HG03108 (cell line): ENCODE measurements around the gene TMEM258.

Experiments used
- ATAC-seq: cut with Tn5 transposase; IDR thresholded peaks from one replicate; pipeline ENCODE4 v1.9.1; 2021; ENCODE audit warnings: moderate library complexity; ENCODE audit not compliant: unreplicated experiment

TMEM258 gene

DNA sequence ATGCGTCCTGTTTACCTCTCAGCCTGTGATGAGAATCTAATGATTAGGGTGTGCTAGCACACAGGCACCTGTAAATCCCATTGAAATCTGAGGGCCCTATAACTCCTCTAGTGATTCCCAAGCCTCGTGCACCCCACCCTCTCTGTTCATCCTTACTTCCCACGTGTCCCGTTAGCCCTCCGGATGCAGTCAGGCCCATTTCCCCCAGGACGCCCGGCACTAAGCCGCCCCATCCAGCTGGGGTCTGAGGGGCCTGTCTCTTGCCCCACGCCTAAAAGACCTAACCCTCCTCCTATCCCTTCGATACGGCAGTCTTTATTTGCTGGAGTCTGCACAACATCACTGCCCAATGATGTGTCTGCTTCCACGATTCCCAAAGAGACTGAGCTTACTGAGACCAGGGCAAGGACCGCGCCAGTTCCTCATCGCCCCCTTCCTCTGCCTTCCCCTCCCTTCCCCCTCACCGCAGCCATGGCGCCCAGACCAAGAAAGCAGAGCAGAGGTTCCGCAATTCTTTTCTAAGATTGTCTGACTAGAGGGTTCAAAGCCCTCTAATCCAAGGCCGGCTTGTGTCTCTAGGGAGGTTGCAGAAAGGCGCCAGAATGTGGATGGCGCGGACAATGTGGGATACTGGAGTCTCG is 34.7 kb upstream of the TMEM258 start:
- ATAC-seq: peak; percentile 1

DNA sequence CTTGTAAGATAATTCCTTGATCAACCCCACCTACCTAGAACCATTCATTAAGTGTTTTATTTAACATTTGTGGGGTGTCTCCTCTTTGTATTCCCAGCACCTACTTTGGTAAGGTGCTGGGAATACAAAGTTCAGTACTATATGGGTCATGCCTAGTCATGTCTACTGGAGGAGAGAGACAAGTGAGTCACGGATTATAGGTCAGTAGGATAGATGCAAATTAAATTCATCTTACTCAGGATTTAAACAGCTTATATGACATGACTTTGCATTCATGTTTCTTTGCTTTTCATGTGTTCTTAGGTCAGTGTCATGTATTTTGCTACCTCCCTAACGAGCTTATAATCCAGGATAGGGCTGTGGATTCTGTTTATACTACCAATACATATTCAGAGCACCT is 27.8 kb upstream of the TMEM258 start:
- ATAC-seq: no peak

DNA sequence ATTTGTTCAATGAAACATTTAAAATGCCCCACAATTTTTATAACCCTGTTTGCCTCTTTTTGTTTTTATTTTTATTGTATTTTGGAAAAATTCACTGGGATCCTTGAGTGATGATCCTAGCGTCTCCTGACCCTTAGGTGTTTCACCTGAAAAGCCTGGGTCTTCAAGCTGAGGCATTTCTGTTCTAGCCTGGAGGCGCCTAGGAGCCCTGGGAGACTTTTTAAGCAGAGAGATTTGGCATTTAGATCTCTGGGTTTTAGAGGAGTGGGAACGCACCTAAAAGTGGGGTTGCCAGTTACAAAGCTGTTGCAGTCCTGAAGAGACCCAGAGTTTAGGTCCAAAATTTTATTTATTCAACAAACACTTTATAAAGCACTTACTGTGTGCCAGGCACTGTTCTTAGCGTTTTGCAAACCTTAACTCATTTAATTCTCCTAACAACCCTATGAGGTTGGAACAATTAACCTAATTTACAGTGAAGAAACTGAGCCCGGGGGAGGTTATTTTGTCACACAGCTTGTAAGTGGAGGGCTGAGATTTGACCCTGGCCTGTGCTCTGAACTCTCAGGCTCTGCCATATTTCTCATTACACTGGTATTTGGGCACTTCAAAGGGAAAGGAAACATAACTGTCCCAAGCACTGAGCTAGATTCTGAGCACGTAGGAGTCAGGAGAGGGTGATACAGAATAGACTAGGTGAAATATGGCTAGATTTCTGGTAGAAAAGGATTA is 25.2 kb upstream of the TMEM258 start:
- no peak for ATAC-seq

DNA sequence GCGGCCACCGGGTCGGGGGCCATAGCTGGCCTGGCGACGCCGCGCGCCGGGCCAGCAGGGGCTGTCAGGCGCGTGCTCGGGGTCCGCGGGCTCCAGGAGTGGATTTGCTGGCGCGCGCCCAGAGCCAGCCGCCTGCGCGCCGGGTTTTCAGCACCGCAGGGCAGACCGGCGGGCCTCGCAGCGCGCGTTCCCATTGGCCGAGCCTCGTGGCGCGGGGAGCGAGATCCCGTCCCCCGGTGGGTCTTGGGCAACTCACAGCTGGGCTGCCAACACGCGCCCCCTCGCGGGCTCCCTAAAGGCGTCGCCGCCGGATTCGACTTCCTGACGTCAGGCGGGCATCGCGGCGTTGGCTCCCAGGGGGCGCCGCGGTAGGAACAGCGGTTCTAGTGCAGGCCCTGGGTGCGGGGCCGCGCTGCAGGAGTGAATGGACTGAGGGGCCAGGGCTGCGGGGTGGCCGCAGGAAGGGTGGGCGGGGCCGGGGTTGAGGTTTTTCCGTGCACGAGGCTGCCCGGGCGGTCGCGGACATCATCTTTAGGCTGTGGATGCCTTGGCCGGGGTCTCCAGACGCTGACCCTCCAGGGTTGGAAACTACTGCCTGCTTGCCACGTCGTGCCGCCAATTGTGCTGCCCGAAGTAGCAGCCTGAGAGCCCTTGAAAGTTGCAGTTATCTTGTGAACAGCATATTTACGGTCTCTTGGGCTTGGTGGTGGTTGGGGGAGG is 24.5 kb upstream of the TMEM258 start, which contains the start of gene FADS1:
Gene FADS1, minus strand, starts transcription at position 268 of the 720 bp plus-strand sequence. Its CDS starts 74 bp downstream, at position 194.
- ATAC-seq: peak; percentile 50

DNA sequence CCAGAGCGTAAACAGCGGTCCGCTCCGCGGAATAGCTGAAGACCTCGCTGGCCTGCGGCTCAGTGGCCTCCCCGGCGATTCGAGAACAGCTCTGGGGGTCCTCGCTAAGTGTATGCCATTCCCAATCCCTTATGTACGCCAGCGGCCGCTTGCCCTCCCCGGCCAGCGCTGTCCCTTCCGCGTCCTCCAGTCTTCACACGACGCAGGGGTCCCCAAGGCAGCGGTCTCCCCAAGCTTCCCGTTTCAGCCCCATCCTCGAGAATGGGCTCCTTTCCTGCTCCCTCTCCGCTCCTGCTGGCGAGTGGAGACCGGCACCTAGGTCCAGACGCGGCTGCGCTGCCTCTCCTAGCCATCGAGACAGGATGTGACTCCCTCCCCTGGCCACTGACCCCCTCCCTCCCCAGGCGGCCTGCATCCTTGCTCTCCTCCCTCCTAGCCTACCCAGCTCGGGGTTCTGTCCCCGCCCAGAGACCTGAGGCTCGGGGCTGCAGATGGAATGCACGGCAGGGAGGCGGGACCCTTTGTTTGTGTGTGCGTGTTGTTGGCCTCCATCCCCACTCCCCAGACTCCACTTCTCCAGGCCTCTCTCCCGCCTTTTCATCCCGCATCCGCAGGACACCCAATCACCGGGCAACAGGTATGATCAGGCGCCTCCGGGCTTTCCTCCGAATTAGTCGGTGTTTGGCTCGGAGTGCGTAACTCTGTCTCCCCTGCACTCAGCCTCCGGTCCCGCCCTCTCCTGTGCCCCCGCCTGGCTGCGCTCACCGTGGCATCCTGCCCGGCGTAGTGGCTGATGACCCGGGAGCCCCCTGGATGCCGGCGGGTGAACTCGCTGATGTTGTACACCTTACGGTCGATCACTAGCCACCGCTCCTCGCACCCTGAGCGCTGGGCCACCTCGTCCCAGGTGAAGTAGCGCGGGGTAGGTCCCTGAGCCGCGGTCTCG is 23.7 kb upstream of the TMEM258 start:
- ATAC-seq: peak; percentile 15

DNA sequence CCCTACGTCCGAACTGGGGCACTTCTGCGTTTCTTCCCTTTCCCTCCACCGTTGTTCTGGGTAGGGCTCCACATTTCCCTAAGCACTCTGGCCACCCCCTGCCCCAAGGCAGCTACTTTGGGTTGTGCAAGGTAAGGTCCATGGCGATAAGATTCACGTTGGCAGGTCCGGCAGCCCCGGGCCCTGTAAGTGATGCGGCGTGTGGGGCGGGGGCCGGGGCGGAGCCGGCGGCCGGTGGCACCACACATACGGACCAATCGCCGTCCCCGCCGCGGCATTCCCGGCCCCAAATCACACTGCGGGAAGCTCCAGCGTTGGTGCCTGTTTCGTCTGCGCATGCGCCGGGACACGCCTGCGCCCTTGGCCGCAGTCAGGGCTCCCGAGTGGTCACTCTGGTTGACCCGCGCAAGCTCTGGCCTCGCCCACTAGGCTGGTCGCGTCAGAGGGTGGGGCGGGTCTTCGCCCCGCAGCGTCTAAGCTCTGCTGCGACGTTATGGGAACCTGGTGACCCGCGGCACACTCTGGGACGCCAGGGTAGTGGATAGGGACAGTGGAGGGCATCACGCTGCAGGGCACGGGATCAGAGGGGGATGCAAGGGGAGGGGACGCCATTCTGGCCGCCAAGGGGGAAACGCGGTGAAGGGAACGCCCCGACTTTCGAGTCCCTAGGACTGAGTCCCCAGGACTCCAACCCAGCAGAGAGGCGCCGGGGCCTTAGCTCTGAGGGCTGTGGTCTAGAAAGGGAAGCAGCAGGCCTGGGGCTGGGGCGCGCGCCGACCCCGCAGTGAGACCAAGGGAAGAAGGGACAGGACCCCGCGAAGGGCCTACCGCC is 22.8 kb upstream of the TMEM258 start:
- peak; percentile 58 for ATAC-seq

DNA sequence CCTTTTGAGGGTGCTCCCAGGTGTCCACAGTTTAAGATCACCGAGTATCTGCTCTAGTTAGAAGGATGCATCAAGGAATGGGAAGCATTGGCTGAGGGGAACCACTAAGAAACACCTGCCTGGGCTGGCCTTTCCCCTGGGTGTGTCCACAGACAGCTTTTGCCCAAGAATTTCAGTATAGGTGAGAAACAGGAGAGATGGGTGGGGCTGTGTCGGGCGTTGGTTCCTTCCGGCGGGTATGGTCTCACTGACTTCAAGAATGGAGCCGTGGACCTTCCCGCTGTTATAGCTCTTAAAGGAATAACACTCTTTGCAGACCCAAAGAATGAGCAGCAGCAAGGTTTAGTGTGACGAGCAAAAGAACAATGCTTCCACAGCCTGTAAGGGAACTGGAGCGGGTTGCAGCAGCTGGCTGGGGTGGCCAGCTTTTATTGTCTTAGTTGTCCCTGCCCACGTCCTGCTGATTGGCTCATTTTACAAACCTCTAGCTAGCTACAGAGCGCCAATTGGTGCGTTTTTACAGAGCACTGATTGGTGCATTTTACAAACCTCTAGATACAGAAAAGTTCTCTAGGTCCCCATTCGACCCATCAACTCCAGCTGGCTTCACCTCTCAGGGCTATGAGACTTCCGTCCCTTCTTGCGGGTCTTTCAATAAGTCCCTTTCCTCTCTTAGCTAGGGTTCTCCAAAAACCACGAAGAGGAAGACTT is 22.0 kb upstream of the TMEM258 start:
- no peak for ATAC-seq

DNA sequence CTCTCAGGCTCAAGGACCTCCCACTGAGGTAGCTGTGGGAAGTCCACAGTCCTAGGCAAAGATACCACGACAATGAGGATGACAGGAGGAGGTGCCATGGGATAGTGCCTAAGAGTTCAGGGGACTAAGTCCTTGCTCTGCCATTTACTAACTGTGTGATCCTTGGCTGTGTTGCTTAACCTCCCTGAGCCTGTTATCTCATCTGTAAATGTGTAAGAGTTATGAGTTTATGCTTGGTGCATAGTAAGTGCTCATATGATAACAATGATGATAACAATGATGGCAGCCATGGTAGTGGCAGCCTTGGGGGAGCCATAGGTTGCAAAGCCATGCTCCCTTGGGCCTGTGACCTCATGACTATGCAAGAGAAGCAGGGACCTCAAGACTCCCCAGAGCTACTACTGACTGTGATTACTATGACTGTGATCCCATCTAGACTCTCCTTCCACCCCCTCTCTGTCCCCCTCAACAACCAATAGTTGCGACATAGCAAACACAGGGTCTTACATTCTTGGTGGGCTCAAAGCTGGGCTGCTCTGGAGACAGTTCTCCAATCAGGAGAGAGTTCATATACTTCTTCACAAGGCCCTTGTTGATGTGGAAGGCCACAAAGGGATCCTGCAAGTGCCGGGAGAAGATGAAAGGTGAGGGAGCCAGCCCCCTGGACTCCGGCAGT is 20.5 kb upstream of the TMEM258 start:
- no peak for ATAC-seq

DNA sequence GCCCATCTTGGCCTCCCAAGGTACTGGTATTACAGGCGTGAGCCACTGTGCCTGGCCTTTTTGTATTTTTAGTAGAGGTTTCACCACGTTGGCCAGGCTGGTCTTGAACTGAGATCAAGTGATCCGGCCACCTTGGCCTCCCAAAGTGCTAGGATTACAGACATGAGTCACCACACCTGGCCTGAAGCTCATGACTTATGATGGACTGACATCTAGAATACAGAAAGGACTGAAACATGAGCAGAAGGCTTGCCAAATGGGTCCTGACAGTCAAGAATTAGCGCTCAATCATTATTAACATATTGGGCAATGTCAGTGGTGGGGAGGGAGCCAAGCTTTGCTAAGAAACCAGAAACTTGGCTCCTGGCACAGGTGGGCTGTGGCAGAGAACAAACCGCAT is 19.4 kb upstream of the TMEM258 start:
- ATAC-seq: no peak

DNA sequence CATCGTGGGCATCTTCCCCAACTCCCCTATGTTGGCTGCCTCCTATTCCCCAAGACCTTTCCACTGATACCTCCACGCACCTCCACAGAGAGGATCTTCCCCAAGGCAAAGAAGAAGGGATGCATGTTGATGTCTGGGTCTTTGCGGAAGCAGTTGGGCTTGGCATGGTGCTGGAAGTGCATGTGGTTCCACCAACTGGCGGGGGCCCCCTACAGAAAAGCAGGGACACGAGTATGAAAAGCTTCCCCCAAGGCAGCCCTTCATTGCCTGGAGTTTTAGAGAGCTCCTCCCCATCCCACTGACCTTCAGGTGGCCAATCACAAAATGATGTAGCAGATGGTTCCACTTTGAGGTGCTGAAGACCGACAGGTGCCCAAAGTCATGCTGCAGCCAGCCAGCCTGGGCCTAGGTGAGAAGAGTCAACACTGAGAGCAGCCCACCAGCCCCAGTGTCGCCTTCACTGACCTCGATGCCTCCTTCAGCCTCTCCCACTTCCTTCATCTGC is 18.3 kb upstream of the TMEM258 start:
- ATAC-seq: no peak

DNA sequence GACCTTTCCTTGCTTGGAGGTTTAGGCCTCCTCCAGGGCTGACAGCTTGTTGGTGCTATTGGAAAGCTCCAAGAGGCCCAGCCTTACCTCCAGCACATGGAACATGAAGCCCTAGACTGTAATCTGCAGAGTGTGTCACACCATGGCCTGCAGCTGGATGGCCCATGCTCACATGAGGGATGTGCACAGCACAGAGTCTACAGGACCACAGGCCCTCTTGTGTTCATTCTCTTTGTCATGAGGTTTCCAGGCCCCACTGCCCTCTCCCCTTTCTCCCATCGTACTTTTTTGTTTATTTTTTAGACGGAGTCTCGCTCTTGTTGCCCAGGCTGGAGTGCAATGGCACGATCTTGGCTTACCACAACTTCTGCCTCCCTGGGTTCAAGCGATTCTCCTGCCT is 14.4 kb upstream of the TMEM258 start:
- no peak for ATAC-seq

DNA sequence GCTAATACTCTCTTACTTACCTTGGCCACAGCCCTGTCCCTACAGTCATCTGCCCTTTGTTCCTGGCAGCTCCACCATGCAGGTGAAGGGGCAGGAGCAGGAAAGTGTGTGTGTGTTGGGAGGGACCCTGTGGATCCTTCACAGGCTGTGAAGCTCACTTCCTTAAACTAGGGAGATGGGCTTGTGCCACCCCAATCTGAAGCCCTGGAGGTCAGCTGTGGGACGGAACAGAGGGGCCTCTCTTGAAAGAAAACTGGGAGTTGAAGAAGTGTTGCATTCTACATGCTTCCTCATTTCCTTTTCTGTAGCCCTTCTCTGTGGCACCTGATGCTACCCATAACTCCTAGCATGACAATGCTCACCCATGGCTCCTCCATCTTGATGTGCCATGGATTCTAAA is 12.7 kb upstream of the TMEM258 start:
- no peak for ATAC-seq

DNA sequence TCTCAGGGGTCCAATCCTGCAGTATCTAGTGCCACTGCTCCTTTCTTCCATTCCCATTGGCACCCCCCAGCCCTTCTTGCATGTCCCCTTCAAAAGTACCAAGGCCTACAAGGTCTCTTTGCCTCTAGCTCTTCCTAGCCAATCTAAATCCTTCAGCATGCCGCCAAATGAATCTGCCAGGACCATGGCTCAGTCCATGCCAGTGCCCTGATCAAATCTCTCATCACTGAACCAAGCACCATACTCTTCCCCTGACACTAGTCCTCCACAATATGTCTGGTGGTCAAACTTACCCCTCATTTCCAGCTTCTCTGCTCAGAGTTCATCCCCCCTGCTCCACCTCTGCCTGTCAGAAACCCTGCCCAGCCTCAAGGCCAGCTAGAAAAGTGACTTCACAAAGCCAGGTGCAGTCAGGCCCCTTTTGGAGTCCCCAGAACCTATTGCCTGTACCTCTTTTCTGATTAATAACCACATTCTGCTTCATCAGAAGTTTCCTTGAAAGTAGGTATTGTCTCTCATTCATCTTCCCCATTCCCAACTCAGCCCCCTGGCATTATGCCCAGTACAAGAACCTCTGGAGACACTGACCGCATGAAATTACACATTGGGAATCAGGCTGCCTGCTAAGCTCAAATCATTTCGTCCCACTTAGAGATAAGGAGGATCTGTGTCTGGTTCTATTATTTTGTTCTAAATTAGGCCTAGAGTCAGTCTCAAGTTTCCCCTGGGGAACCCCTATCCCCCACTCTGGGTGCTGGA is 11.7 kb upstream of the TMEM258 start:
- ATAC-seq: no peak

DNA sequence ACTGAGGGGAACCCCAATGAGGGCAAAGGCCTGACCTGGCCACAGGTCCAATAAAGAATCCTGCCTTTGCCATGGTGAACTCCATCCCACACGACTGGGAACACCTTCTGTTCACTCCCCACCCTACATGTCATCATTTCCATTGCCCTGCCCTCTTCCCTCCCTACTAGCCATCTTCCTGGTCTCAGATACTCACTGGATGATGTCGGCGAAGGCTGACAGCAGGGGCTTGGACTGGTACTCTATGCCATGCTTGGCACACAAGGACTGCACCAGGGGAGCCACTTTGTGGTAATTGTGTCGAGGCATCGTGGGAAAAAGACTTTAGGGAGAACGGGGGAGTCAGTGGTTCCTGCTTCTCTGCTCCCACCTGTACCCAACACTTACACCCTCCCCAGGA is 10.2 kb upstream of the TMEM258 start:
- ATAC-seq: no peak

DNA sequence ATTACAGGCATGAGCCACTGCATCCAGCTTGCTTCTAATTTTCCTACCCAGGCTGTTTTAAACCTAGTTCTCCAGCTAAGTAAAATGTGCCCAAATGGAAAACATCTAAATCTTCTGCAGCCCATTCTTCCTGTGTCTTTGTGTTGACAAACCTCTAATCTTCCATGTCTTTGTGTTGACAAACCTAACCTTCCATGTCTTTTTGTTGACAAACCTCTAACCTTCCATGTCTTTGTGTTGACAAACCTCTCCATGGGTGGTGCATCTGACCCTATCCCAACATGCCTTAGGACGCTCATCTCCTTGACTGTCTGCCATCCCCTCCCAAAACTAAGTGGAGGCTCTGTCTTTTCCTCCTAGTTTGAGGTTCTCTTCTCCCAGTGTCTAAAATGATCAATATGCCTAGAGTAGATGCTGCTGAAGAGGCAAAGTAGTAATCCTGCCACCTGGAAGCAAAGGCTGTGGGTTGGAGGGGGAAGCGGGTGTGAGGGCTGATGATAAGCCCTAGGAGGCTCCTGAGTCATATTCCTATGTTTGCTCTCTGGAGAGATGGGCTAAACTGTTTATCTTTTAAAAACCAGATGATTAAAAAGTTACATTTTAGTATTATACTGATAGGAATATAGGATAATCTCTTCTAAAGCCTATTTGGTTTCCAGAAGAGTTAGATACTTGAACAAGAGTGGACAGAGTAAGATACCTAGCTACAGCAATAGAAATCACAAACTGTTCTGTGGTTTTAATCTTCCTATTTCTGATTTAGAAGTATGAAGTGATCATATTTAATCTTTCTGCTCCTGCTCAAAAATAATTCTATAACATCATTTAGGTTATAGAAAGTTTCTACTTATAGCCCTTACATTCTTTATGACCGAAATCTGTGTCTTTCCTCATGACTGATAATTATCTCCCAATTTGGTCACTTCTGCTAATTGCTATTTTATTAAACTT is 8.2 kb upstream of the TMEM258 start:
- ATAC-seq: no peak

DNA sequence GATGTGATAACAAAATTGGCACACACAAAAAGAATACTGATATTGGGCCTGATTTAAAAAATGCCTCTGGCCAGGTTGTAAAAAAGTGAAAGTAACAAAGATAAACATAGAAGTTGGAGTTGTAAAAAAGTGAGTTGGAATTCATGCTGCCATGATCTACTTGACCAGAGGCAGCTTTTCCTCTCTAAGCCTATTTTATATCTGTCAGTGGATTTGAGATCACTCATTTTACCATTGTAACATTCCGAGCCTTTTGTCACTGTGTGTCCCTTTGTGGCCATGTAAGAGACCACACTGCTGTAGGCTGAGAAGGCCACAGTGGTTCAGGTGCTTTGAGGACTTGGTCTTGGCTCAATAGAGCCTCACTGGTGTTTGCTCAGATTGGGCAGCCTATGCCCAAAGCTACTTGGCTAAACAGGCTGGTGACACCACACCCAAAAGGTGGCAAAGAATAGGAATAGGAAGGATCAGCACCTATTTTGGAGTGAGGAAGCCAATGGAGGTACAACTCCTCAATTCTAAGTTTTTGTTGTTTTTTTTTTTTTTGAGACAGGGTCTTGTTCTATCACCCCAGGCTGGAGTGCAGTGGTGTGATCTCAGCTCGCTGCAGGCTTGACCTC is 7.4 kb upstream of the TMEM258 start:
- ATAC-seq: no peak
